K562 (cell line): Measurements from ENCODE around the gene ARHGAP26.

Source experiments
- EP300 ChIP-seq: IDR thresholded peaks from 2 replicates; pipeline ENCODE4 v1.6.1; 2012; ENCODE audit warnings: low read length, improper control_type of control experiment
- ETV6 ChIP-seq, 3 experiments: fragments of 150-350 bp in 1 of 3; sonication (generic) in 1 of 3; formaldehyde crosslinking in 1 of 3; IDR thresholded peaks; 2 replicates each; pipeline versions ENCODE4 v1.6.1 to v1.8.0; 2014 to 2022; ENCODE audit warnings: borderline replicate concordance in 2 of 3, low read depth in 2 of 3, antibody characterized with exemption in 1 of 3, low read length in 1 of 3, mild to moderate bottlenecking in 1 of 3, missing genetic modification reagents in 1 of 3
- LCOR ChIP-seq: sonication (generic); formaldehyde crosslinking; IDR thresholded peaks from 2 replicates; pipeline ENCODE4 v1.8.0; 2022; ENCODE audit warnings: mild to moderate bottlenecking, missing genetic modification reagents
- PHF8 ChIP-seq: fragments of 200-600 bp; sonication (generic); IDR thresholded peaks from 2 replicates; pipeline ENCODE4 v1.6.1; 2012; ENCODE audit warnings: mixed run types, mild to moderate bottlenecking, inconsistent platforms, low read length, moderate library complexity, borderline replicate concordance
- POLR2AphosphoS5 ChIP-seq: IDR thresholded peaks from 2 replicates; pipeline ENCODE4 v1.6.1; 2011; ENCODE audit warnings: mild to moderate bottlenecking, low read depth, low read length, moderate library complexity; ENCODE audit not compliant: control insufficient read depth, insufficient read depth
- SP1 ChIP-seq: sonication (generic); formaldehyde crosslinking; IDR thresholded peaks from 2 replicates; pipeline ENCODE4 v1.8.1; 2022; ENCODE audit warnings: mild to moderate bottlenecking, missing genetic modification reagents
- ZNF384 ChIP-seq: IDR thresholded peaks from 2 replicates; pipeline ENCODE4 v1.6.1; 2012; ENCODE audit warnings: low read depth, low read length, improper control_type of control experiment
- TF ChIP-seq, protein P1 (sequence below): sonication (generic); formaldehyde crosslinking; IDR thresholded peaks from 2 replicates; pipeline ENCODE4 v1.9.0; 2022; ENCODE audit warnings: mild to moderate bottlenecking, missing genetic modification reagents
- TF ChIP-seq, protein P2 (sequence below): sonication (generic); formaldehyde crosslinking; IDR thresholded peaks from 2 replicates; pipeline ENCODE4 v1.8.0; 2022; ENCODE audit warnings: mild to moderate bottlenecking, low read depth, missing genetic modification reagents
- TF ChIP-seq, protein P3 (sequence below), 2 experiments: IDR thresholded peaks; 2 replicates each; pipeline ENCODE4 v1.6.1; 2011; ENCODE audit warnings: borderline replicate concordance in 1 of 2, control low read depth in 1 of 2, low read depth in 1 of 2, low read length in 1 of 2, mild to moderate bottlenecking in 1 of 2, mixed read lengths in 1 of 2, moderate library complexity in 1 of 2; ENCODE audit not compliant: insufficient read depth in 1 of 2, insufficient read length in 1 of 2, poor library complexity in 1 of 2, severe bottlenecking in 1 of 2; ENCODE audit errors: extremely low read depth in 1 of 2
- TF ChIP-seq, protein P4 (sequence below): sonication (generic); formaldehyde crosslinking; IDR thresholded peaks from 2 replicates; pipeline ENCODE4 v1.8.1; 2023; ENCODE audit warnings: mild to moderate bottlenecking, missing genetic modification reagents, moderate library complexity

DNA sequence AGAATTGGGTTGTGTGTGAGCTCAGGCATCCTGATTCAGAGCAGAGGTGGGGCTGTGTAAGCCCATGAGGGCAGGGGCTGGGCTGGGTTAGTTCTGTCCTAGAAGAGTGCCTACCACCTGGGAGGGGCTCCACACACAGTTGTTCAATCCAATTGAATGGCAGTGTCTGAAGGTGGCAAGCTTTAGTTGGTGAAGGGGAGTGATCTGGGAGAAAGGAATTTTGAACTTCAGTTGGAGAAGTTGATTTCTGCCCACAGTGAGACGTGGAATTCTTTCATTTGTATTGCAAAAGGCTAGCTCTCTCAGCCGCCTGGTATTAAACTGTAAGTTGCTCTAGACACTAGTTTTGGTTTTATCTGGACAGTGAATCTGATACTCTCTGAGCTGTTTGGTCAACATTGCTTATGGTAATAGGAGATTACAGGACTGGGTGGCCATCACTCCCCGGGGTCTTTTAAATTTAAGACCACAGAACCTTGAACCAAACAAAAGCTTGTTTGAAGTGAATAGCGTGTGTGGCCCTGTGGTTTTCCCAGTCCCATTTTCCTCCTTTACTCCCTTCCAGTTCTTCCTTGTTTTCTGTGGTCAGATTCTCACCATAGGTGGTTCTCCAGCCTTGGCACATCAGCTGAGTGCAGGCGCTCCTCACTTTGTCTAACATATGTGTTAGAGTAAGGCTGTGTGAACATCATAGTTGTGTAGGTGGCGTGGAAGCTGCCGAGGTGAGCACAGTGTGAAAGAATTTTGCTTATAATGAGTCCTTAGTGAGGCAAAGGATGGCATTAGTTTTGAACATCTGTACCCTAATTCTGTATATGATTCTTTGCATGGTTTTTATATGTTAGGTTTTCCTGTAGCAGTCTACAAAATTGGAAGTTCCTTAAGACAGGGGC, 78.0 kb downstream of the ARHGAP26 start:
- TF ChIP-seq, protein P1, sequence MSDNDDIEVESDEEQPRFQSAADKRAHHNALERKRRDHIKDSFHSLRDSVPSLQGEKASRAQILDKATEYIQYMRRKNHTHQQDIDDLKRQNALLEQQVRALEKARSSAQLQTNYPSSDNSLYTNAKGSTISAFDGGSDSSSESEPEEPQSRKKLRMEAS (CRISPR knock-in tag): no peak
- TF ChIP-seq ZNF384 (no peak), POLR2AphosphoS5 (no peak), PHF8 (no peak), LCOR (CRISPR knock-in tag) (no peak), ETV6 (IDR thresholded peaks at IDR 0.05; ENCODE audit: borderline replicate concordance in 1 of 2, low read depth in 2 of 2, low read length in 1 of 2) (no peak), ETV6 (CRISPR knock-in tag; IDR thresholded peaks at IDR 0.05; ENCODE audit: borderline replicate concordance) (no peak), SP1 (CRISPR knock-in tag) (no peak), EP300 (no peak)
- TF ChIP-seq, protein P2, sequence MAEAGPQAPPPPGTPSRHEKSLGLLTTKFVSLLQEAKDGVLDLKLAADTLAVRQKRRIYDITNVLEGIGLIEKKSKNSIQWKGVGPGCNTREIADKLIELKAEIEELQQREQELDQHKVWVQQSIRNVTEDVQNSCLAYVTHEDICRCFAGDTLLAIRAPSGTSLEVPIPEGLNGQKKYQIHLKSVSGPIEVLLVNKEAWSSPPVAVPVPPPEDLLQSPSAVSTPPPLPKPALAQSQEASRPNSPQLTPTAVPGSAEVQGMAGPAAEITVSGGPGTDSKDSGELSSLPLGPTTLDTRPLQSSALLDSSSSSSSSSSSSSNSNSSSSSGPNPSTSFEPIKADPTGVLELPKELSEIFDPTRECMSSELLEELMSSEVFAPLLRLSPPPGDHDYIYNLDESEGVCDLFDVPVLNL (CRISPR knock-in tag): no peak
- TF ChIP-seq, protein P3, sequence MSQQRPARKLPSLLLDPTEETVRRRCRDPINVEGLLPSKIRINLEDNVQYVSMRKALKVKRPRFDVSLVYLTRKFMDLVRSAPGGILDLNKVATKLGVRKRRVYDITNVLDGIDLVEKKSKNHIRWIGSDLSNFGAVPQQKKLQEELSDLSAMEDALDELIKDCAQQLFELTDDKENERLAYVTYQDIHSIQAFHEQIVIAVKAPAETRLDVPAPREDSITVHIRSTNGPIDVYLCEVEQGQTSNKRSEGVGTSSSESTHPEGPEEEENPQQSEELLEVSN (IDR thresholded peaks at IDR 0.05; ENCODE audit: borderline replicate concordance in 1 of 2, extremely low read depth in 1 of 2, insufficient read depth in 1 of 2, insufficient read length in 1 of 2, low read depth in 1 of 2, low read length in 1 of 2, poor library complexity in 1 of 2, severe bottlenecking in 1 of 2): no peak
- TF ChIP-seq, protein P4, sequence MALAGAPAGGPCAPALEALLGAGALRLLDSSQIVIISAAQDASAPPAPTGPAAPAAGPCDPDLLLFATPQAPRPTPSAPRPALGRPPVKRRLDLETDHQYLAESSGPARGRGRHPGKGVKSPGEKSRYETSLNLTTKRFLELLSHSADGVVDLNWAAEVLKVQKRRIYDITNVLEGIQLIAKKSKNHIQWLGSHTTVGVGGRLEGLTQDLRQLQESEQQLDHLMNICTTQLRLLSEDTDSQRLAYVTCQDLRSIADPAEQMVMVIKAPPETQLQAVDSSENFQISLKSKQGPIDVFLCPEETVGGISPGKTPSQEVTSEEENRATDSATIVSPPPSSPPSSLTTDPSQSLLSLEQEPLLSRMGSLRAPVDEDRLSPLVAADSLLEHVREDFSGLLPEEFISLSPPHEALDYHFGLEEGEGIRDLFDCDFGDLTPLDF (CRISPR knock-in tag): no peak
